Activated T-cell treated with anti-CD3 and anti-CD28 coated beads, Interleukin-2, amount 50 U/mL, for 1 hour (primary cell): ENCODE measurements around the gene PTPN14.
"Not testable (repeated sequence)": the region's sequence is repeated elsewhere in the genome, so short reads cannot be mapped to it uniquely, and the experiment has no call there.

ENCODE experiments used
- DNase-seq: peaks from one replicate; pipeline ENCODE4 v3.0.0-alpha.2; 2020

Gene PTPN14

GRCh38 chr1:214422137-214422671 is 129.2 kb downstream of the PTPN14 start:
- no peak for DNase-seq

DNA sequence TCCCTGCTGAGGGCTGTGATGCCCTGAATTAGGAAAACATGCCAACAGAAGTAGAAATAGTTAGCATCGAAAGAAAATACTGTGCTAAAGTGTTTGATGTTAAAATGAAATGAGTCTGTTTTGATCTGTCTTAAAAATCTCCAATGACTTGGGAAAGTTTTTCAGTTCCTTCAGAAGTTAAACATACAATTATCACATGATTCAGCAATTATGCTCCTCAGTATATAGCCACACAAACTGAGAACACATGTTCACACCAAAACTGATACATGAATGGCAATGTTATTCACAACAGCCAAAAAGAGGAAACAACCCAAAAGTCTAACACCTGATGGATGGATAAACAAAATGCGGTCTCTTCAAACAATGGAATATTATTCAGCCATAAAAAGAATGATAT is 130.6 kb downstream of the PTPN14 start:
- no peak for DNase-seq

DNA sequence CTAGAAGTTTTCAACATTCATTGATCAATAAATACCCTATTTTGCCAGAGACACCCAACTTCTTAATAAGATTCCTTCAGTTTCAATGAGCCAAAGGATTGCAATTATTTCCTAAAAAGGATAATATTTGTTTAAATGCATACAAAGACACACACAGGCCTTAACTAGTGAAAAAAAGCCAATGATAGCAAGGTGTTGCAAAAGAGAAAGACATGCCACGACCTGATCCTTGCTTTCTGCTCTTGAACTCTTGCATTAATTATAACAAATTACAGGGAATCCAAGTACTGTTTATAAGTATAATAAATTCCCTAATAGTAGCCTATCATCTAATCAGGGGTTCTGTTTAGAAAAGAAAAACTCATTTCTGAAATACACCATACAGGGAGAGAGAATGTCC is 131.1 kb downstream of the PTPN14 start:
- DNase-seq, result no peak

DNA sequence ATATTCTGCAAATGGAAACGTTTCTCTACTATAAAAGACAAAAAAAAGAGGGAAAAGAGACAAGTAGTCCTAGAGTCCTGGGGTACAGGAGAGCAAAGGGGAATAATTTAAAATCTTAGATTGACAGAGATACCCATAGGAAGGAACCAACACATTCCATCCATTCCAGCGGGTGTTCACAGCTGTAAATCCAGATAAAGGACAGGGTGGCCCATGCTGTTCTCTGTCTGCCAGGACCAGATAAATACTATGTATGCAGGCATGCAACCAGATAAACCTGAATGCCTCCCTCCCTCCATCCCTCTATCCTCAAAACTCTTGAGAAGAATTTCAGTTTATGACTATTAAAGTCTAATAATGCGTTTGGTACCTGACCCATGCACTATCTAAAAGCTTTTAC is 131.8 kb downstream of the PTPN14 start:
- DNase-seq, result no peak

- no peak for DNase-seq
These were observed 133.0 kb downstream of the PTPN14 start for GRCh38 chr1:214418391-214418790.

- DNase-seq, result no peak
These were observed 133.7 kb downstream of the PTPN14 start for GRCh38 chr1:214417545-214418210.

GRCh38 chr1:214416858-214417257 is 134.5 kb downstream of the PTPN14 start:
- DNase-seq, result no peak

- no peak for DNase-seq
These were observed 135.0 kb downstream of the PTPN14 start for GRCh38 chr1:214416417-214416816.

DNA sequence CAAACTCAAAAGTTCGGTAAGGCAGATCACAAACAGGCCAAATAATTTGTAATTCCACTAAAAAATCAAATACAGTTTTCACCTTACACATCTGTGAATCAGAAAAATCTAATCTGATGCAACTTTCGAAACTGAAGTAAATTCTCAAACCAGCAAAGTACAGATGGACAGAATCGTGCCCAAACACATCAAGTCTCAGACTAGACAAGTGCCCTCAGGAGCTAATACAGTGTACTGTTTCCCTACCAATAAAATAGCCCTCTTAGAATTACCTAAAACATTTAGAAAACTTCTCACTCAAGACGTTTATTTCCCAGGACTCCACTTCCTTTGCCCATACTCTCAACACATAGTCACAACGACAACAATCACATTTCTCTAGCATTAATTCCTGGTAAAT is 136.3 kb downstream of the PTPN14 start:
- DNase-seq, result no peak

DNA sequence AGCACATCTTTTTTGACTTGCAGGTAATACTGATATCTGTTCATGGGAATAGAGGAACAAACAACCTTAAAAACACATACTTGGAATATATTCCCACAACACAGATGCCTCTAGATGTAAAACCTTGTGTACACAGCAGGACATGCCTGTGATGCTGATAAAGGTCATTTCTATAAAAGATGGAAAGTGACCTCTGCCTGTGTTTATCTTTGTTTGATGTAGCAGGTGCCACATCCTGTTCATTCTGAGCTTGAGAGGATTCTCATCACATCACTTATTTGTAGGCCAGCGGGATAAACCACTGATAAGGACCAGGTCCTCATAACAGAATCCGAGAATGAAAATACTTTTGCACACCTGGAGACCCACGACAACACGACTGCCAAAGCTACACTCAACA is 136.7 kb downstream of the PTPN14 start:
- DNase-seq, result no peak

DNA sequence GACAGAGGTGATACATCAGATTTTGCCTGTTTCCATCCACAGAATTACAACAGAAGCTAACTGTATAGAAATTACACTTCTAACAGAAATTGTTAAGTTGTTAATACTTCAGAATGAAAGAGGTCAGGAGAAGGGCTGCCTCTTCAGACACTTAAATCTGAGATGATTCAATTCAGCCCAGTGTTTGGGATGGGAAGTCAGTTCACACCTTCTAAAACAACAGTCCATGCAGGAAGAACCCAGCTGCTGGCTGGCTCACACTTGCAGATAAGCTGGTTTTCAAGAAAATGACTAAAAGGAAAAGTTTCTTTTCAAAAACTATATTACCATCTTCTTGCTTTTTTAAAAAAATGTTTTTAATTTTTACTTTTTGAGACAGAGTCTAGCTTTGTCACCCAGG is 138.1 kb downstream of the PTPN14 start:
- DNase-seq, result no peak

GRCh38 chr1:214404571-214405213 is 146.7 kb downstream of the PTPN14 start:
- DNase-seq, result no peak

- DNase-seq, result no peak
These were observed 147.2 kb downstream of the PTPN14 start for GRCh38 chr1:214404154-214404553.

GRCh38 chr1:214403431-214403830 is 148.0 kb downstream of the PTPN14 start:
- DNase-seq, result no peak

DNA sequence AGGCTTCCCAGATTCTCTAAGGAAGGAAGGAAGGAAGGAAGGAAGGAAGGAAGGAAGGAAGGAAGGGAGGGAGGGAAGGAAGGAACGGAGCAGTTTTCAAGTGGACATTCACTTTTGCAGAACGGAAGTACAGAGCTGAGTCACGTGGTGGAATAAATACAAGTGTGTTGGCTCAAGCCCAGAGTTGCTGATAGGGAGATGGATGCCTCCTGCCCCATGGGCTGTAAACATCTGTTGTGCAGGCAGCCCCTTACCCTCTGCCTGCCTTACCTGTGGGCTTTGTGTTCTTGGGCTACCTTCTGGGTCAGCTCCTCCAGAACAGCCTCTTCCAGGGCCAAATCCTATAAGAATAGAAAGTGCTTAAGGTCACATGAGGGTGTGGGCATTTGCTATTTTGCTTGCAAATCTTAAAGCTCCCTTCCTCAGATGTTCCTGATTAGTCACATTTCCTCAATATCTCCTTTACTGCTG is 148.8 kb downstream of the PTPN14 start:
- DNase-seq, result no peak

GRCh38 chr1:214401666-214402065 is 149.7 kb downstream of the PTPN14 start:
- no peak for DNase-seq

- DNase-seq, result no peak
These were observed 151.3 kb downstream of the PTPN14 start for GRCh38 chr1:214400131-214400530.

- DNase-seq, result no peak
These were observed 152.9 kb downstream of the PTPN14 start for GRCh38 chr1:214398490-214398889.

DNA sequence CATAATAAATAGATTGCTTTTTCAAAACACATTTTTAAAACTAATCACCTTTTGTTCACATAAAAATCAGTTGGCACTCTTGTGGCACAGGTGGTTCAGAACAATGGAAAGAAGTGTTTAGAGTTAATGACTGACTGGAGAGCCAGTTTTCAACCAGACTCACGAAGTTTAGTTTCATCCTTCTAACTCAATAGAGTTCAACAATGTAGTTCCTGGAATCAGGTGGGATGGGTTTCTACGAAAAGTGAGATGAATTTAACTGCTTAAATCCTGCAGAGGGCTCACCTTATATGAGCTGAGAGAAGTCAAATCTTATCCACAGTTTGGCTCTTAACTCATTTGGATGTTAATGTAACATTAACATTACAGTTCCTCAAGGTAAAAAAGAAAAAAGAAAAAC is 153.9 kb downstream of the PTPN14 start:
- no peak for DNase-seq

DNA sequence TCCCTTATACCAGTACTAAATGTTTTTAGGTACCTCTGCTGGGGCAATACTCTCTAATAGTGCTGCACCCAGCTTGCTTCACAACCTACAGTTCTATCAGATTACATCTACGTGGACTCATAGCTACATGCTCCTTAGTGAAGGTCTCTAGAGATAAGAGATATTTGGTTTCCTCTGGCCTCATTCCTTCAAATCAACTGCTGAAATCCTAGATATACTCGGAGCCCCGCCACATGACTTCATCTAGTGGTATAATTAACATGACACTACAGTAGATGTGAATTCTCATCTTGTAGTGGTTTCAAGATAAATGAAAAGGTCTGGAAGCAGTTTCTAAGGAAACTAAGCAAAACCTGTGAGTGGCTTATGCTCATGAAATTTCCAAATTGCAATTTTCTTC is 155.1 kb downstream of the PTPN14 start:
- DNase-seq, result no peak

DNA sequence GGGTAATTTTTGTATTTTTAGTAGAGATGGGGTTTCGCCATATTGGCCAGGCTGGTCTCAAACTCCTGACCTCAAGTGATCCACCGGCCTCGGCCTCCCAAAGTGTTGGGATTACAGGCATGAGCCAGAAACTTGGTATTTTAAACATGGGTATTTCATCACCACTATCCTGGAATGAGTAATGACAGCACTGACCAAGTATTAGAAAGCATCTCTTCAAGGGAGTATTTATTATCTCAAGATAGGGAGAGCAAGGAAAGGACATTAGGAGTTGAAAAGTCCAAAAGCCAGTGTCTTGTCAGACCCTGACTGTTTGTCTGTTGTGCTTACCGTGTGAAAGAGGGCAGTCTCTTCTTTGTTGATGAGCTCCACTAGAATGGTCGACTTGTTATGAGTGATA is 156.8 kb downstream of the PTPN14 start:
- not testable (repeated sequence) for DNase-seq

- no peak for DNase-seq
These were observed 158.3 kb downstream of the PTPN14 start for GRCh38 chr1:214393086-214393485.

DNA sequence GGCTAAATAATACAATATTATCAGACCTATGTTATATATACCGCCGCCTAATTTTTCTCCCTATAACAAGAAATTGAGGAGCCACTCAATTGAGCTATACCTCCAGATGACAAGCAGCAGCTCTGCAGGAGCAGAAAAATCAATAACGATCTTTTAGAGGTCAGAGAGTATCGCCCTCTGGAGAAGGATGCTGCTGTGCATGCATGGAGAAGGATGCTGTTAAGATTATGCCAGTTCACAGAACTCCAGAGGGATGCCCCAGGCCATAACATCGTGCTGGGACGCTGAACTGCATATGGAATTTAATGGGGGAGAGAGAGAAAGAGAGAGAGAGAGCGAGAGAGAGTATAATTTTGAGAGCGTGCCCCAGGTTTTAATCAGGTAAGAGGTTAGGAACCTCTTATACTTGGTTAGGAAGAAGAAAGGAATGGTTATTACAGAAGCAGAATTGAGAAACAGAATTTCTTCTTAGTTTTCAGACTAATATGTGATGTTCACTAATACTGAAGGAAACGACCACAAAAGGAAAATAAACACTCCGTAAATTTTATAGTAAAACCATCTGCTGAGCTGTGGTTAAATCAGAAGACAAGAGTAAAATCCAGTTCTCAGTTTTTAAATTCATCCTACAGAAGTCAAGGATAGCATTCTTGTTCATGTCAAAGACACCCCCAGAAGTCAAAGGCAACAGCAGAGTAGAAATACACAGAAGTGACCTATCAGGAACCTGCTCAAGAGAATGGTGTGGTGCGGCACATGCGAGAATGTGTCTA is 159.3 kb downstream of the PTPN14 start:
- no peak for DNase-seq

DNA sequence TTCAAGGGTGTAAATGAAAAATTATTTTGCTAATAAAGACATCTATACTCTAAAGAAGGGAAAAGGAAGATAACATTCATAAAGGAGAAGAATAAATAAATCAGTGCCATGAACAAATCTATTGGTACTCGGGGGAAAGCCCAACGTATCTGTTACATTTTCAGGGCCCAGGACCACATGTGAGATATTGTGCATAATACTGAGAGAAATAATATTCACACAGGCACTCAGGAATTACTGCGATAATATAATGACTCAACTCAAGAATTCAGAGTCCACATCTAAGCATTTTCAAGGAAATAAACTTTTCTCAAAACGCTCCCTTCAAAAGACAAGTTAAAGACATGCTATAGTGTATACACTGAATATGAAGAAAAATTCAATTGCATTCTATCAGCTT is 161.7 kb downstream of the PTPN14 start:
- no peak for DNase-seq
